GM12865 (cell line): Measurements from ENCODE around the gene PKP2.
A peak's percentile ranks its signal among the peaks of the same experiment; 100 is the strongest.

Source experiments
- DNase-seq: peaks from one replicate; pipeline ENCODE4 v3.0.0; 2010; ENCODE audit warnings: low read depth
- H3K4me3 ChIP-seq: 2 replicates; pipeline ENCODE4 v1.5.1; 2011; ENCODE audit warnings: mild to moderate bottlenecking, low read depth, low read length, control low read depth
- TF ChIP-seq, protein P1 (sequence below): IDR thresholded peaks from 2 replicates; pipeline ENCODE4 v1.5.1; 2011; ENCODE audit warnings: low read length, control low read depth, low read depth, inconsistent platforms; ENCODE audit not compliant: insufficient read depth; ENCODE audit errors: missing control alignments

Gene PKP2

DNA sequence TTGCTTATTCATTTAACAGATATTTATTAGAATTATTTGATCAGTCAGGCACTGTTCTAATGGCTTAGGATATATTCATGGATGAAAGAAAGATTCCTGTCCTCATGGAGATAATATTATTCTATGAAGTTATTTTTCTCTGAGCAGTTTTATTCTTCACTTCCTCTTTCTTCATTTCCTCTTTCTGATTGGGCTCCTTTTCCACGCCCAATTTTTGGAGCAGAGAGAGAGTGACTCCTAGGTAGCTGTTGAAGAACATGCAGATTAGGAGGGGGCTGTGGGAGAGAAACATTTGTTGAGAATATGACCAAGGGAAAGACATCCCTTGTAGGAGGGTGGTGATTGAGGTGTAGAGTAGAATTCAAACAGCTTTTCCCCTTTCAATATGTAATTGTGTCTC is 134.9 kb downstream of the PKP2 start:
- DNase-seq = no peak
- H3K4me3 ChIP-seq = no peak overlapping the region
- TF ChIP-seq, protein P1, sequence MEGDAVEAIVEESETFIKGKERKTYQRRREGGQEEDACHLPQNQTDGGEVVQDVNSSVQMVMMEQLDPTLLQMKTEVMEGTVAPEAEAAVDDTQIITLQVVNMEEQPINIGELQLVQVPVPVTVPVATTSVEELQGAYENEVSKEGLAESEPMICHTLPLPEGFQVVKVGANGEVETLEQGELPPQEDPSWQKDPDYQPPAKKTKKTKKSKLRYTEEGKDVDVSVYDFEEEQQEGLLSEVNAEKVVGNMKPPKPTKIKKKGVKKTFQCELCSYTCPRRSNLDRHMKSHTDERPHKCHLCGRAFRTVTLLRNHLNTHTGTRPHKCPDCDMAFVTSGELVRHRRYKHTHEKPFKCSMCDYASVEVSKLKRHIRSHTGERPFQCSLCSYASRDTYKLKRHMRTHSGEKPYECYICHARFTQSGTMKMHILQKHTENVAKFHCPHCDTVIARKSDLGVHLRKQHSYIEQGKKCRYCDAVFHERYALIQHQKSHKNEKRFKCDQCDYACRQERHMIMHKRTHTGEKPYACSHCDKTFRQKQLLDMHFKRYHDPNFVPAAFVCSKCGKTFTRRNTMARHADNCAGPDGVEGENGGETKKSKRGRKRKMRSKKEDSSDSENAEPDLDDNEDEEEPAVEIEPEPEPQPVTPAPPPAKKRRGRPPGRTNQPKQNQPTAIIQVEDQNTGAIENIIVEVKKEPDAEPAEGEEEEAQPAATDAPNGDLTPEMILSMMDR = no peak

DNA sequence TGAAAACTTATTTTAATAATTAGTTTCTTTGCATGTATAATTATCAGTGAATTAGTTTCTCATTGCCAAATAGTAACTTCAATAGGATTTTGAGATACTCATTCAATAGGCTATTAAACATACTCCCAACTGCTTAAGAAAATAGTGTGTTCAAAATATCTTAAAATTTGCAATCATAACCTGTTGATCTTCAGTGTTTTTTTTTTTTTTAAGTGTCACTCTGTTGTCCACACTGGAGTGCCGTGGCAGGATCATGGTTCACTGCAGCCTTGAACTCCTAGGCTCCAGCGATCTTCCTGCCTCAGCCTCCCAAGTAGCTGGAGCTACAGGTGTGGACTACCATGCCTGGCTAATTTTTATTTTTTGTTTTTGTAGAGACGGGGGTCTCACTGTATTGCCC is 139.4 kb downstream of the PKP2 start:
- TF ChIP-seq, protein P1 = no peak
- no peak for DNase-seq
- no peak overlapping the region for H3K4me3 ChIP-seq

DNA sequence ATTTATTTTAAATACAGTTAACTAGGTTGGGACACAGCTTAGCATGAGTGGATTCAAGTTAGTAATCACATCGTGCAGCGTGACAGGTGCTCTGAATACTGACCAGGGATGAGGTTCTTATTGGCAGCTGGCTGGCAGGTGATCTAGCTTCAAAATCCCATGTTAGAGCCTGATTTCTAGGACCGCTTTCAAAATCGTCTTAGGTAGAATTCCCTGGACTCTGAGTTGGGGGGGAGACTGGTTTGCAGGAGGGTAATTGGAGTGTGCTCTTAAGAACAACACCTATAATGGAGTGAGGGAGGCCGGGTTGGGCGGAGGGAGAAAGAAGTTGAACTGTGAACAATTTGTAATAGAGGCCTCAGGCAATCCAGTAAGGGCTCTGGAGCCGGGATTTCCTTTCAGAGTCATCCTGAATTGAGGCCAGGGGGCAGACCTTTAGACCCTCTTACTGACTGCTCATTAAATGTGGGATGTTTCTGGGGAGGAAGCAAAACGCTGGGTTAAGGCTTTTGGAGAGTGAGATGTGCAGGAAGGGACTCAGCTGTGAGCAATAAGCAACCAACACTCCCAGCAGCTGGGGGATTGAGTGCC is 140.0 kb downstream of the PKP2 start:
- DNase-seq = no peak
- H3K4me3 ChIP-seq = no peak overlapping the region; the same call in 1 of the 2 replicates
- TF ChIP-seq, protein P1 = no peak

DNA sequence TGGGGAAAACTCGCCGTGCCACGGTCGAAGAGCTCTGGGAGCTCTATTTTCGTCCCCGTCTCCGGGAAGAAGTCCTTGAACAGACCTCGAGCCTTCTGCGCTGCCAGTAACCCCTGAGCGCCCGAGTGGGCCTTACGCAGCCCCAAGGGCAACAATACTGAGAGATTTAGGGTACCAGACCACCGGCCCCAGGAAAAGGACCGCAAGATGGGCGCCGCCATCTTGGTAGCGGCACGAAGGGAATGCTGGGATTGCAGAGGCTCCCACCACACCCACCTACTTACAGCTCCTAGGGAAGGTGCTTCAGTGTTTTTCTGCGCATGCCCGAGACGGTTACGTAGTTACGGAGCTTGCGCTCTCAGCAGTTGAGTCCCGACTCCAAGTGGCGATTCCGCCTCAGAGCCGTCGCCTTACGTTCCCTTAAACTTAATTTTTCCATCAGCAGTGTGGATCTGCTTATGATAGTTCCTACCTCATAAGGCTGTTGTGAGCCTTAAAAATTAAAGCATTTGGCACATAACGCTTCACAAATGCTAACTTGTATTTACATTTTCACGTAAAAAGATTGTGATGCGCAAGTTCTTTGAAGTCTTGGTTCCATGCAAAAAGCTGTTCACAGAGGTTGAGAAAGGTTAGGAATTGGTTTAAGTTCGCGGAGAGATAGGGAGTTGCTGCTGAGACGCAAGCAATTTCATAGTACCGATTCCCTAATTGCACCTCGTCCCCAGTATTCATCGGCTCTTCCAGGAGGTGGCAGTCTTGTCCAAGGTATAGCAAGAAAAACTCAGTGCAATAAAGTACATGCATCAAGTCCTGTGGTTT is 140.7 kb downstream of the PKP2 start, which contains the start of gene YARS2:
TSS of gene YARS2 (minus strand) at position 244 of the 822 bp plus-strand sequence. CDS start at position 221, 23 bp downstream.
- TF ChIP-seq, protein P1 = peak; percentile 69
- peak; percentile 99 for DNase-seq
- peak within 1 kb of the TSS; percentile 88 for H3K4me3 ChIP-seq

DNA sequence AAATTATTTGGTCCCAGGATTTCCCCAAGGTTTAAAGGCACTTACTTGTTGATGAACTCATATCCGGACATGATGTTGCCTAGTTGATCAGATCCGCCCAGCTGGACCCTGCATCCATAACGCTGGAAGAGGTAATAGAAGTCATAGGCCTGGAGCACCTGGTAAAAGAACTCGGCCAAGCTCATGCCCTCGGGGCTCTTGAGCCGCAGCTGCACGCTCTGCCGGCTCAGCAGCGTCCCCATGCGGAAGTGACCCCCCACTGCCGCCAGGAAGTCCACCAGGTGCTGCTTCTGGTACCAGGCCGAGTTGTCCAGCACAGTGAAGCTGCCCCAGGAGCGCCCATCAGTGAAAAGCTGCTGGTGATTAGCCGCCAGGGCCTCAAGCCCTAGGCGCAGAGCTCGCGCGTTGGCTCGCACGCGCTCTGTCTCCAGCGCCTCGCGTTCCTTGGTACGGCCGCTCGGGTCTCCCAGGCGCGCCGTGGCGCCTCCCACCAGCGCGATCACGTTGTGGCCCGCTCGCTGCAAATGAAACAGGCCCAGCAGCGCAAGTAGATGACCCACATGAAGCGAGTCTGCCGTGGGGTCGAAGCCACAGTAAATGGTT is 141.4 kb downstream of the PKP2 start:
- H3K4me3 ChIP-seq = peak overlapping the region; percentile 88
- TF ChIP-seq, protein P1 = peak; percentile 99
- peak; percentile 91 for DNase-seq

DNA sequence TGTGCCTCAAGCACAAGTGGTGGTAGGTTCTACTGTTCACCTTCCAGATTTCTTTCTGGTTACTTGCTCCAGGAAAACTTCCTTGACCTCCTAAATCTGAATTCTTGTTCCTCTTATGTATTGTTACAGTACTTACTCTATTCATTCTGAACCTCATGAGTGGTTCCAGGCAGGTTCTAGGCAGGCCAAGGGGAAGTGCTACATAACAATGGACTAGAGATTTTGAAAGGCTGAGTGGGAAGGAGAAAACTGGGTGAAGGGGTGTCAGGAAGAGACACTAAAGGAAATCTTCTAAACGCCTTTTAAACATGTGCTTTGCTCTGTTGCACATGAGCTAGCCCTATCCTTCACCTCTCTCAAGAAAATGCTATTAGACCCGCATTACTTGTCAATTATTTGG is 142.5 kb downstream of the PKP2 start:
- TF ChIP-seq, protein P1 = no peak
- DNase-seq = no peak
- H3K4me3 ChIP-seq = peak overlapping the region; percentile 88
